ENCODE measurements around the gene ARMH2. TPM values are rescaled to one million over a fixed set of nuclear protein-coding genes. Genes with fewer than 3 reads are reported as not detected.
A peak's percentile ranks its signal among the peaks of the same experiment; 100 is the strongest.

The ARMH2 gene
- total RNA-seq, 1 experiment from 2014 or later = not detected

GRCh38 chr6:24797596-24798216 is 1.0 kb downstream of the ARMH2 start:
- no peak for DNase-seq (ENCODE audit: low read depth in 1 of 2, low spot score in 2 of 2)
- H3K4me1 ChIP-seq (replicated peaks) = peaks cover 8% of the 10 kb centered on the region

DNA sequence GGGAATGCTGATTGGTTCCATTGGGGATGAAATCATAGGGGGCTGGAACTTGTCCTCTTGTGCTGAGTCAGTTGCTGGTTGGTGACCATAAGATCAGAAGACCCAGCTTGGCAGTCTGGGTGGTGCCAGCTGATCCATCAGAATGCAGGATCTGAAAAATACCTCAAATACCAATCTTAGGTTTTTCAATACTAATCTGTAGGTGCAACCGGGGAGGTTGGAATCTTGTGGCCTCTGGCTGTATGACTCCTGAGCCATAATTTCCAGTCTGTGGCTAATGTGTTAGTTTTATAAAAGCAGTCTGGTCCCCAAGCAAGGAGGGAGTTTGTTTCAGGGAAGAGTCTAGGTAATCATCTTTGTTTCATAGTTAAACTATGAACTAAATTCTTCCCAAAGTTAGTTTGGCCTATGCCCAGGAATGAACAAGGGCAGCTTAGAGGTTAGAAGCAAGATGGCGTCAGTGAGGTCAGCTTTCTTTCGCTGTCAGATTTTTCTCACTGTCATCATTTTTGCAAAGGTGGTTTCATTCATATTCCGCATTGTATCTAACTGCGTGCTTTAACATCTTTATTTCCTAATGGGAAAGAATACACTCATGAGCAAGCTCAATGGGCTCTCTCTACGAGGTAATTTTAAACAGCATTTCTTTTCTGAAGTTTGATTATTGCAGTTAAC is 2.0 kb downstream of the ARMH2 start:
- Histone ChIP-seq H3K4me1 (replicated peaks) (no peaks in the 10 kb centered on the region; the same call in 1 of the 2 replicates), H3K36me3 (no peaks in the 10 kb centered on the region), H3K27me3 (replicated peaks) (no peaks in the 10 kb centered on the region), H3K9me3 (replicated peaks) (no peaks in the 10 kb centered on the region; the same call in 1 of the 2 replicates), H3K27ac (no peak overlapping the region), H3K4me3 (no peak overlapping the region)
- DNase-seq (ENCODE audit: low read depth in 1 of 2, low spot score in 2 of 2) = peak in 1 of 2 experiments; percentile 11

More at GRCh38 chr6:24797596-24798216, 1.0 kb downstream of the ARMH2 start:
- Histone ChIP-seq H3K4me3 (no peak overlapping the region), H3K9me3 (replicated peaks) (no peaks in the 10 kb centered on the region; the same call in 1 of the 2 replicates), H3K27ac (no peak overlapping the region), H3K36me3 (no peaks in the 10 kb centered on the region), H3K27me3 (replicated peaks) (no peaks in the 10 kb centered on the region)

DNA sequence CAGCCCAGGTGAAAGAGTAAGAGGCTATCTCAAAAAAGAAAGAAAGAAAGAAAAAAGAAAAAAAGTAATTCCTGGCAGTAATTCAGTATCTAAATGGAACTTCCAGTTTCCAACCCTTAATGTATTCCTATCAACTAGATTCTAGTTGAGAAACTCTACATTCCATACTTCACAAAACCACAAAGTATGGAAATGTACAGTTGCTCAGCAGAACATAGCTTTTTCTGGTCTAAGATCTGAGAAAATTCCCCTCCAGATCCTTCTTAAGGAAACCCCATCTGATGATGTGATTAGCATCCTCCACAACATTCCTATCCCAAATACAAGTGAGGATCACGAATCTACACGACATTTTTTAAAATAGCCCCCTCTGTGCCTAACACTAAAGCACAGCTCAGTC is 3.6 kb downstream of the ARMH2 start:
- no peak for DNase-seq (ENCODE audit: low read depth in 1 of 2, low spot score in 2 of 2)
- no peak overlapping the region for H3K4me3 ChIP-seq
- no peak overlapping the region for H3K27ac ChIP-seq
- no peaks in the 10 kb centered on the region for H3K36me3 ChIP-seq
- no peaks in the 10 kb centered on the region; the same call in 1 of the 2 replicates for H3K4me1 ChIP-seq (replicated peaks)
- no peaks in the 10 kb centered on the region; the same call in 1 of the 2 replicates for H3K9me3 ChIP-seq (replicated peaks)
- no peaks in the 10 kb centered on the region for H3K27me3 ChIP-seq (replicated peaks)

GRCh38 chr6:24788031-24788665 is 10.6 kb downstream of the ARMH2 start:
- Histone ChIP-seq H3K27me3 (replicated peaks) (no peaks in the 10 kb centered on the region), H3K4me3 (no peak overlapping the region), H3K4me1 (replicated peaks) (no peaks in the 10 kb centered on the region; the same call in 1 of the 2 replicates), H3K9me3 (replicated peaks) (no peaks in the 10 kb centered on the region), H3K36me3 (peaks cover 52% of the 10 kb centered on the region), H3K27ac (no peak overlapping the region)
- no peak for DNase-seq (ENCODE audit: low read depth in 1 of 2, low spot score in 2 of 2)

DNA sequence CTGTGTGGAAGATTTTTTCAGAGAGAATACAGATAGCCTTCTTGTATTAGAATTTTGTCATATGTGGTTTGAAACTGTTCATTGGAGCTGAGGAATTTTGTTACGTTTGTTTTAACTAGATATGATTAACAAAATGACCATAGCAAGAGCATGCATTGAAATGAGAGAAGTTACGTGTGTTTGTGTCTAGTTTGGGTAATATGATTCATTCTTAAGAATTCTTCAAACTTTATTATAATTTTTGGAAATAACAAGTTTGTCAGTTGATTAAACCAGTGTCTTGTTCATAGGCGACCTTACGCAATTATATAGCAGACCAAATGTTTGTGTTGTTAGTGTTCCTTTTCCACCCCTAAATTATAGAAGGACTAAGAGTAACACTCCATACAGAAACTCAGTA is 18.5 kb downstream of the ARMH2 start:
- no peaks in the 10 kb centered on the region for H3K27me3 ChIP-seq (replicated peaks)
- no peak overlapping the region for H3K27ac ChIP-seq
- H3K9me3 ChIP-seq (replicated peaks) = no peaks in the 10 kb centered on the region
- H3K4me1 ChIP-seq (replicated peaks) = peaks cover 14% of the 10 kb centered on the region
- no peak overlapping the region for H3K4me3 ChIP-seq
- H3K36me3 ChIP-seq = peaks cover 90% of the 10 kb centered on the region
- no peak for DNase-seq (ENCODE audit: low read depth in 1 of 2, low spot score in 2 of 2)

- Histone ChIP-seq H3K9me3 (replicated peaks) (no peaks in the 10 kb centered on the region), H3K4me1 (replicated peaks) (peaks cover 15% of the 10 kb centered on the region), H3K27me3 (replicated peaks) (no peaks in the 10 kb centered on the region), H3K4me3 (no peak overlapping the region), H3K27ac (no peak overlapping the region), H3K36me3 (peaks cover 87% of the 10 kb centered on the region)
- no peak for DNase-seq (ENCODE audit: low read depth in 1 of 2, low spot score in 2 of 2)
Measured at GRCh38 chr6:24779416-24780016, 19.2 kb downstream of the ARMH2 start.

GRCh38 chr6:24778878-24779277 is 19.8 kb downstream of the ARMH2 start:
- H3K4me3 ChIP-seq = no peak overlapping the region
- peaks cover 17% of the 10 kb centered on the region for H3K4me1 ChIP-seq (replicated peaks)
- H3K27me3 ChIP-seq (replicated peaks) = no peaks in the 10 kb centered on the region
- no peak overlapping the region for H3K27ac ChIP-seq
- H3K36me3 ChIP-seq = peaks cover 81% of the 10 kb centered on the region
- DNase-seq (ENCODE audit: low read depth in 1 of 2, low spot score in 2 of 2) = no peak
- H3K9me3 ChIP-seq (replicated peaks) = no peaks in the 10 kb centered on the region

GRCh38 chr6:24778121-24778520 is 20.6 kb downstream of the ARMH2 start:
- peaks cover 75% of the 10 kb centered on the region for H3K36me3 ChIP-seq
- H3K9me3 ChIP-seq (replicated peaks) = no peaks in the 10 kb centered on the region
- no peak for DNase-seq (ENCODE audit: low read depth in 1 of 2, low spot score in 2 of 2)
- H3K27me3 ChIP-seq (replicated peaks) = no peaks in the 10 kb centered on the region
- H3K27ac ChIP-seq = no peak overlapping the region
- H3K4me1 ChIP-seq (replicated peaks) = peaks cover 17% of the 10 kb centered on the region
- H3K4me3 ChIP-seq = no peak overlapping the region

DNA sequence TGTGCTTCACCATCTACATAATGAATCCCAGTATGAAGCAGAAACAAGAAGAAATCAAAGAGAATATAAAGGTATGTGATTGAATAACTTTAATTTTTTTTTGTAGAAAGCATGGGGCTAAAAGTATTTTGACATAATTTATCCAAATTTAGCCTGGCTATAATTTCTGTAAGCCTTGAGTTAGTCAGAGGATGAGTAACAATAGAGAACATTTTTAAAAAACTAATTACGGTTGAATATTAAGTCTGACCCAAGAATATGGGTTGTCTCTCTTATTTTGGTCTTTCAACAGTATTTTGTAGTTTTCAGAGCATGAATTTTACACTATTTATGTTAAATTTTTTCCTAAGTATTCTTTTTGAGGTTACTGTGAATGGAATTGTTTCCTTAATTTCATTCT is 21.5 kb downstream of the ARMH2 start:
- Histone ChIP-seq H3K27ac (no peak overlapping the region), H3K36me3 (peaks cover 66% of the 10 kb centered on the region), H3K4me3 (no peak overlapping the region; the same call in 1 of the 2 replicates), H3K27me3 (replicated peaks) (no peaks in the 10 kb centered on the region), H3K9me3 (replicated peaks) (no peaks in the 10 kb centered on the region), H3K4me1 (replicated peaks) (peaks cover 17% of the 10 kb centered on the region)
- no peak for DNase-seq (ENCODE audit: low read depth in 1 of 2, low spot score in 2 of 2)

- Histone ChIP-seq H3K36me3 (peaks cover 51% of the 10 kb centered on the region), H3K9me3 (replicated peaks) (no peaks in the 10 kb centered on the region), H3K4me3 (peak overlapping the region; percentile 90), H3K27ac (peak overlapping the region; percentile 97), H3K27me3 (replicated peaks) (no peaks in the 10 kb centered on the region), H3K4me1 (replicated peaks) (peaks cover 27% of the 10 kb centered on the region)
- DNase-seq (ENCODE audit: low read depth in 1 of 2, low spot score in 2 of 2) = no peak
Measured at GRCh38 chr6:24775520-24776058, 23.1 kb downstream of the ARMH2 start.

DNA sequence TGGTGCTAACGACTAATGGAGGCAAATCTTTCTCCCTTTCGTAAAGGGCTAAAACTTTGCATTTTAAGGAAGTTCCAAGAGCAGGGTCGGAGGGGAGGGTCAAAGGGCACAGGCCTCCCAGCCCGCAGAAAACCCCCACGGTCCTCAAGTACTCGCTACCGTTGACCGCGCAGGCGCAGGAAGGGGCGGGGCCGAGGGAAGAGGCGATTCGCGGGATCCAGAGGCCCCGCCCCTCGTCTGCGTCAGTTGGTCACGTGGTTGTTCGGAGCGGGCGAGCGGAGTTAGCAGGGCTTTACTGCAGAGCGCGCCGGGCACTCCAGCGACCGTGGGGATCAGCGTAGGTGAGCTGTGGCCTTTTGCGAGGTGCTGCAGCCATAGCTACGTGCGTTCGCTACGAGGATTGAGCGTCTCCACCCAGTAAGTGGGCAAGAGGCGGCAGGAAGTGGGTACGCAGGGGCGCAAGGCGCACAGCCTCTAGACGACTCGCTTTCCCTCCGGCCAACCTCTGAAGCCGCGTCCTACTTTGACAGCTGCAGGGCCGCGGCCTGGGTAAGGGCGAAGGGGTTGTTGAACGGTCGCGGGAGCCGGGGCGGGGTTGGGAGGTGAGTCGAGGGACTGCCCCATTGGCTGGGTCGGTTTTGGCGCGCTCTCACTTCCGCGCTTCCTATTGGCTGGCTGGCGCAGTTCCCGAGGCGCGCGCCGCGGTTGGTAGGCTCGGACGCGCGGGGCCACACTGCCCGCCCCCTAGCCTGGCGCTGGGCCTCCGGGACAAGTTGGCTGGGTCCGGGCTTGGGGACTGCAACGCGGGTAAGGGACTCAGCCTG is 23.8 kb downstream of the ARMH2 start, which contains the start of gene GMNN:
Gene GMNN, plus strand, starts transcription at position 242 of the 824 bp plus-strand sequence. CDS start 2,310 bp downstream, outside the sequence.
- H3K9me3 ChIP-seq (replicated peaks) = no peaks in the 10 kb centered on the region
- no peaks in the 10 kb centered on the region for H3K27me3 ChIP-seq (replicated peaks)
- H3K27ac ChIP-seq = peak within 1 kb of the TSS; percentile 97
- peak within 1 kb of the TSS; percentile 90 for H3K4me3 ChIP-seq
- H3K4me1 ChIP-seq (replicated peaks) = peaks cover 28% of the 10 kb centered on the region
- peak; percentile 92 to 98 for DNase-seq (ENCODE audit: low read depth in 1 of 2, low spot score in 2 of 2)
- H3K36me3 ChIP-seq = peaks cover 44% of the 10 kb centered on the region

DNA sequence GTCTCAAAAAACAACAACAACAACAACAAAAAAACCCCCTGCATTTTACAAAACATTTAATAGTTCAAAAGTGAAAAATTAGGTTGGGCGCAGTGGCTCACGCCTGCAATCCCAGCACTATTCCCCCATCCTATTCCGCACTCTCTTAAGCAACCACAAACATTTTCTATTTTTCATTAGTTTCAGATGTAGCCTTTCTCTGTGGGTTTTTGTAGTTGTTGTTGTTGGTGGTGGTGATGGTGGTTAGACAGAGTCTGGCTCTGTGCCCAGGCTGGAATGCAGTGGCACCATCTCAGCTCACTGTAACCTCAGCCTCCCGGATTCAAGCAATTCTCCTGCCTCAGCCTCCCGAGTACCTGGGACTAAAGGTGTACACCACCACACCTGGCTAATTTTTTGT is 30.4 kb downstream of the ARMH2 start:
- H3K4me1 ChIP-seq (replicated peaks) = peaks cover 10% of the 10 kb centered on the region
- H3K9me3 ChIP-seq (replicated peaks) = no peaks in the 10 kb centered on the region
- no peaks in the 10 kb centered on the region for H3K27me3 ChIP-seq (replicated peaks)
- H3K36me3 ChIP-seq = no peaks in the 10 kb centered on the region
- DNase-seq (ENCODE audit: low read depth in 1 of 2, low spot score in 2 of 2) = peak; percentile 33 to 54
- H3K4me3 ChIP-seq = no peak overlapping the region
- H3K27ac ChIP-seq = no peak overlapping the region
